Endothelial cell of umbilical vein (primary cell): ENCODE data around the gene STK17A. TPM values are rescaled to one million over a fixed set of nuclear protein-coding genes. Genes with fewer than 3 reads are reported as not detected.

Experiments
- BruUV-seq: library from RNA; stranded (reverse); fragments of 400-500 nt; replicated peaks from 2 replicates; lab custom pipeline; 2021; lab: Mats Ljungman, UMichigan
- CTCF ChIA-PET: fragments of 300-600, 350-600 bp; sonication (Branson Sonifier 250); formaldehyde crosslinking; loops from one replicate; lab custom pipeline; 2021; ENCODE audit warnings: antibody characterized with exemption, inconsistent platforms; lab: Charles Lee
- POLR2A ChIA-PET: fragments of 300-600, 350-600 bp; sonication (Branson Sonifier 250); formaldehyde crosslinking; loops from one replicate; lab custom pipeline; 2021; ENCODE audit warnings: antibody characterized with exemption, inconsistent platforms; lab: Charles Lee
- DNase-seq: peaks from one replicate; pipeline ENCODE4 v3.0.0-alpha.2; 2011; ENCODE audit warnings: low read depth, low spot score
- FAIRE-seq: peaks from 2 replicates; lab custom pipeline; 2011; peaks lifted over from hg19 to GRCh38; lab: Jason Lieb, UNC
- H2AFZ ChIP-seq: 2 replicates; pipeline ENCODE4 v1.6.0; 2012; ENCODE audit warnings: low read depth, low read length, control low read depth, inconsistent platforms
- H3K27ac ChIP-seq: 2 replicates; pipeline ENCODE4 v1.5.1; 2011; ENCODE audit warnings: low read depth, mild to moderate bottlenecking, control low read depth, low read length, moderate library complexity; ENCODE audit not compliant: insufficient read depth
- H3K27me3 ChIP-seq, 2 experiments: 2 replicates each; pipeline versions ENCODE4 v1.6.0 to v1.6.1; 2011; ENCODE audit warnings: low read length in 2 of 2, mixed read lengths in 1 of 2; ENCODE audit not compliant: control insufficient read depth in 2 of 2, insufficient read depth in 2 of 2
- H3K36me3 ChIP-seq, 2 experiments: 2 replicates in 1 of 2; 3 replicates in 1 of 2; pipeline ENCODE4 v1.5.1; 2011; ENCODE audit warnings: low read length in 2 of 2, mild to moderate bottlenecking in 1 of 2, moderate library complexity in 1 of 2; ENCODE audit not compliant: control insufficient read depth in 2 of 2, insufficient read depth in 2 of 2; ENCODE audit errors: extremely low read depth in 1 of 2
- H3K4me1 ChIP-seq: 3 replicates; pipeline ENCODE4 v1.5.1; 2011; ENCODE audit warnings: mild to moderate bottlenecking, low read length; ENCODE audit not compliant: control insufficient read depth, insufficient read depth; ENCODE audit errors: extremely low read depth
- H3K4me2 ChIP-seq: 2 replicates; pipeline ENCODE4 v1.6.1; 2011; ENCODE audit warnings: low read length, control low read depth, mixed read lengths; ENCODE audit not compliant: insufficient read depth
- H3K4me3 ChIP-seq, 3 experiments: fragments of 200-600 bp in 1 of 3; sonication (generic), shearing (Covaris generic) in 1 of 3; replicated peaks in 1 of 3; 2 replicates each; pipeline ENCODE4 v1.5.1; 2011 to 2016; ENCODE audit warnings: control low read depth in 3 of 3, low read length in 3 of 3, mild to moderate bottlenecking in 2 of 3, inconsistent platforms in 1 of 3, low read depth in 1 of 3, moderate library complexity in 1 of 3; ENCODE audit not compliant: insufficient read depth in 1 of 3
- H3K79me2 ChIP-seq: 2 replicates; pipeline ENCODE4 v1.6.0; 2012; ENCODE audit warnings: low read length, inconsistent platforms; ENCODE audit not compliant: control insufficient read depth, insufficient read depth
- H3K9ac ChIP-seq: replicated peaks from 2 replicates; pipeline ENCODE3; 2011; ENCODE audit warnings: low read length, control low read depth; ENCODE audit not compliant: insufficient read depth; ENCODE audit errors: extremely low read depth
- H3K9me1 ChIP-seq: replicated peaks from 3 replicates; pipeline ENCODE4 v1.6.0; 2011; ENCODE audit warnings: mild to moderate bottlenecking, low read length; ENCODE audit not compliant: control insufficient read depth, insufficient read depth; ENCODE audit errors: extremely low read depth
- H3K9me3 ChIP-seq: replicated peaks from 2 replicates; pipeline ENCODE4 v1.5.1; 2012; ENCODE audit warnings: low read length, inconsistent platforms; ENCODE audit not compliant: control insufficient read depth, insufficient read depth
- H4K20me1 ChIP-seq: replicated peaks from 2 replicates; pipeline ENCODE3; 2011; ENCODE audit warnings: mild to moderate bottlenecking, low read length; ENCODE audit not compliant: control insufficient read depth, insufficient read depth; ENCODE audit errors: extremely low read depth
- CTCF ChIP-seq, 2 donors: IDR thresholded peaks; 1 replicate in 1 of 2; 2 replicates in 1 of 2; pipeline ENCODE4 v1.5.1; 2011; ENCODE audit warnings: low read length in 2 of 2, mild to moderate bottlenecking in 2 of 2, moderate library complexity in 2 of 2, control low read depth in 1 of 2, inconsistent platforms in 1 of 2, low read depth in 1 of 2; ENCODE audit not compliant: insufficient read depth in 1 of 2; ENCODE audit errors: extremely low read depth in 1 of 2
- EZH2 ChIP-seq: IDR thresholded peaks from 2 replicates; pipeline ENCODE4 v1.6.1; 2012; ENCODE audit warnings: borderline replicate concordance, low read depth, mild to moderate bottlenecking, moderate library complexity, low read length, inconsistent platforms; ENCODE audit not compliant: severe bottlenecking
- FOS ChIP-seq: IDR thresholded peaks from 2 replicates; pipeline ENCODE4 v1.6.1; 2011; ENCODE audit warnings: mild to moderate bottlenecking, low read length, moderate library complexity, borderline replicate concordance; ENCODE audit not compliant: insufficient read depth
- GATA2 ChIP-seq: IDR thresholded peaks from 2 replicates; pipeline ENCODE4 v1.7.0; 2011; ENCODE audit warnings: low read depth, mild to moderate bottlenecking, moderate library complexity, mixed read lengths, low read length; ENCODE audit not compliant: insufficient read length, insufficient read depth
- JUN ChIP-seq: IDR thresholded peaks from 2 replicates; pipeline ENCODE4 v1.6.1; 2011; ENCODE audit warnings: borderline replicate concordance, low read depth; ENCODE audit not compliant: insufficient read length, insufficient read depth
- MAX ChIP-seq: IDR thresholded peaks from 2 replicates; pipeline ENCODE4 v1.6.1; 2011; ENCODE audit not compliant: insufficient read depth, insufficient read length
- MYC ChIP-seq: IDR thresholded peaks from one replicate; pipeline ENCODE4 v1.6.1; 2011; ENCODE audit warnings: mild to moderate bottlenecking, low read depth, low read length
- POLR2A ChIP-seq: IDR thresholded peaks from 2 replicates; pipeline ENCODE4 v1.6.1; 2012; ENCODE audit warnings: low read depth, mild to moderate bottlenecking, control low read depth, low read length
- POLR2AphosphoS5 ChIP-seq: IDR thresholded peaks from 2 replicates; pipeline ENCODE4 v1.6.1; 2012; ENCODE audit warnings: low read depth, mild to moderate bottlenecking, control low read depth, low read length, moderate library complexity; ENCODE audit not compliant: insufficient read depth
- dilution Hi-C: fragments of 300-500 bp; cut with MboI; formaldehyde crosslinking; loops from one replicate; pipeline ENCODE4 v1.15.0; 2019; ENCODE audit warnings: low sequenced_read_pairs; ENCODE audit not compliant: extremely low pct_ligation_motif_present
- intact Hi-C: fragments of 100-400 bp; cut with micrococcal nuclease; formaldehyde crosslinking; loops from one replicate; pipeline ENCODE4 v1.10.0; 2022
- polyA plus RNA-seq, 4 experiments: library from polyadenylated mRNA; depleted of rRNA in 3 of 4; stranded (reverse) in 3 of 4; unstranded in 1 of 4; fragments of >200 nt; gene quantifications; 2 replicates each; pipeline versions ENCODE4 v1.2.1 to v1.2.3, GENCODE V29; 2011 to 2012; ENCODE audit warnings: missing spikeins in 1 of 4
- total RNA-seq: library from RNA; stranded (reverse); gene quantifications from 2 replicates; pipeline ENCODE4 v1.2.3, GENCODE V29; 2021

STK17A gene
- total and polyA plus RNA-seq, 2 donors (not counting 3 experiments of a cell fraction or from before 2014, with no cell fraction given), result 11.7 to 58.8 TPM

GRCh38 chr7:43653891-43654504 is 71.1 kb downstream of the STK17A start:
- Histone ChIP-seq H3K4me3 (no peak overlapping the region), H2AFZ (no peak overlapping the region), H3K4me1 (peaks cover 41% of the 10 kb centered on the region), H3K9me1 (no peaks in the 10 kb centered on the region), H3K4me2 (no peak overlapping the region), H3K36me3 (no peaks in the 10 kb centered on the region), H3K79me2 (no peaks in the 10 kb centered on the region), H3K27me3 (no peaks in the 10 kb centered on the region), H3K27ac (no peak overlapping the region), H3K9ac (no peak overlapping the region), H3K9me3 (no peaks in the 10 kb centered on the region), H4K20me1 (no peaks in the 10 kb centered on the region)
- intact Hi-C loops, result no loop called here
- ChIA-PET POLR2A (no interaction called here), CTCF (interaction anchor here (1.6 kb wide), 1 partner anchor 40 kb away, joined by 5 read pairs; no protein-coding TSS in a partner anchor)
- BruUV-seq, result no TSS peak
- FAIRE-seq (no peak), DNase-seq (no peak)
- dilution Hi-C loops, result no loop called here
- TF ChIP-seq POLR2A (no peak), MYC (no peak), MAX (no peak), JUN (no peak), EZH2 (no peak), CTCF (IDR thresholded peaks at IDR 0.05; ENCODE audit: extremely low read depth in 1 of 2, insufficient read depth in 1 of 2, low read depth in 1 of 2, low read length in 2 of 2) (no peak), POLR2AphosphoS5 (no peak), GATA2 (no peak), FOS (no peak)
